ENCODE measurements around the gene PRKD2. TPM values are rescaled to one million over a fixed set of nuclear protein-coding genes. Genes with fewer than 3 reads are reported as not detected.

PRKD2 gene
- total and polyA plus RNA-seq, 2 of the 8 experiments (the other 6 are each of a cell fraction or from before 2014, with no cell fraction given): 24.4 to 63.8 TPM

- TF ChIP-seq CHD7 (IDR thresholded peaks at IDR 0.05; ENCODE audit: insufficient replicate concordance, low read length) (no peak), SIN3A (conservative IDR thresholded peaks at IDR 0.05 in 1 of 2, IDR thresholded peaks at IDR 0.05 in 1 of 2; ENCODE audit: low read depth in 1 of 2, low read length in 2 of 2) (no peak), MAX (IDR thresholded peaks at IDR 0.05) (no peak)
Measured at GRCh38 chr19:46625731-46626130, 91.2 kb downstream of the PRKD2 start (continued).

All from H1 (cell line).